Smooth muscle cell (in vitro differentiated cells): ENCODE data around the gene FN1. TPM values are rescaled to one million over a fixed set of nuclear protein-coding genes. Genes with fewer than 3 reads are reported as not detected.

Experiments used
- DNase-seq: peaks from one replicate; lab custom pipeline; 2025; ENCODE audit not compliant: unreplicated experiment; lab: John Stamatoyannopoulos, UW
- H2AFZ ChIP-seq: fragments of 200-600 bp; sonication (generic); 2 replicates; pipeline ENCODE4 v1.6.0; 2016; ENCODE audit warnings: antibody characterized with exemption, low read depth, mild to moderate bottlenecking
- H3F3A ChIP-seq: fragments of 200-600 bp; sonication (generic); 2 replicates; pipeline ENCODE4 v1.6.0; 2017; ENCODE audit warnings: antibody characterized with exemption, low read depth
- H3K27ac ChIP-seq: fragments of 200-600 bp; sonication (generic); 2 replicates; pipeline ENCODE4 v1.5.1; 2016; ENCODE audit warnings: low read depth, mild to moderate bottlenecking
- H3K27me3 ChIP-seq: fragments of 200-600 bp; sonication (generic); 2 replicates; pipeline ENCODE4 v1.6.1; 2016; ENCODE audit warnings: low read depth, mild to moderate bottlenecking
- H3K36me3 ChIP-seq: fragments of 200-600 bp; sonication (generic); 2 replicates; pipeline ENCODE4 v1.5.1; 2016; ENCODE audit warnings: low read depth
- H3K4me1 ChIP-seq: fragments of 200-600 bp; sonication (generic); 2 replicates; pipeline ENCODE4 v1.5.1; 2016; ENCODE audit warnings: low read depth
- H3K4me2 ChIP-seq: fragments of 200-600 bp; sonication (generic); 2 replicates; pipeline ENCODE4 v1.6.0; 2016; ENCODE audit warnings: mild to moderate bottlenecking
- H3K4me3 ChIP-seq: fragments of 200-600 bp; sonication (generic); 2 replicates; pipeline ENCODE4 v1.5.1; 2016; ENCODE audit warnings: mild to moderate bottlenecking
- H3K79me2 ChIP-seq: fragments of 200-600 bp; sonication (generic); 2 replicates; pipeline ENCODE4 v1.6.0; 2016; ENCODE audit warnings: low read depth, mild to moderate bottlenecking
- H3K9ac ChIP-seq: fragments of 200-600 bp; sonication (generic); 2 replicates; pipeline ENCODE4 v1.6.0; 2016; ENCODE audit warnings: low read depth
- H3K9me3 ChIP-seq: fragments of 200-600 bp; sonication (generic); replicated peaks from 2 replicates; pipeline ENCODE4 v1.5.1; 2016; ENCODE audit warnings: low read depth
- H4K20me1 ChIP-seq: fragments of 200-600 bp; sonication (generic); 2 replicates; pipeline ENCODE4 v1.6.0; 2016; ENCODE audit warnings: low read depth
- WGBS: methylation state at CpG from one replicate; pipeline ENCODE4 v1.1.7; 2016; ENCODE audit warnings: low lambda C conversion rate; 5-methylcytosine and 5-hydroxymethylcytosine counted together
- polyA plus RNA-seq: library from polyadenylated mRNA; unstranded; fragments of >200 nt; fragmentation: Nextera tagmentation; extraction: Ambion mirVana; gene quantifications from 2 replicates; pipeline ENCODE4 v1.2.1, GENCODE V29; 2016
- total RNA-seq: library from RNA; depleted of rRNA; stranded (reverse); fragments of >200 nt; gene quantifications from 2 replicates; pipeline ENCODE4 v1.2.3, GENCODE V29; 2014
- TF ChIP-seq, protein P1 (sequence below): fragments of 200-600 bp; sonication (generic); IDR thresholded peaks from 2 replicates; pipeline ENCODE4 v1.5.1; 2017; ENCODE audit warnings: borderline replicate concordance, mild to moderate bottlenecking, antibody characterized with exemption; ENCODE audit not compliant: insufficient read depth, poor library complexity, severe bottlenecking

Gene FN1
- total and polyA plus RNA-seq, 2 experiments from 2014 or later, result 10,917 to 21,295 TPM

DNA sequence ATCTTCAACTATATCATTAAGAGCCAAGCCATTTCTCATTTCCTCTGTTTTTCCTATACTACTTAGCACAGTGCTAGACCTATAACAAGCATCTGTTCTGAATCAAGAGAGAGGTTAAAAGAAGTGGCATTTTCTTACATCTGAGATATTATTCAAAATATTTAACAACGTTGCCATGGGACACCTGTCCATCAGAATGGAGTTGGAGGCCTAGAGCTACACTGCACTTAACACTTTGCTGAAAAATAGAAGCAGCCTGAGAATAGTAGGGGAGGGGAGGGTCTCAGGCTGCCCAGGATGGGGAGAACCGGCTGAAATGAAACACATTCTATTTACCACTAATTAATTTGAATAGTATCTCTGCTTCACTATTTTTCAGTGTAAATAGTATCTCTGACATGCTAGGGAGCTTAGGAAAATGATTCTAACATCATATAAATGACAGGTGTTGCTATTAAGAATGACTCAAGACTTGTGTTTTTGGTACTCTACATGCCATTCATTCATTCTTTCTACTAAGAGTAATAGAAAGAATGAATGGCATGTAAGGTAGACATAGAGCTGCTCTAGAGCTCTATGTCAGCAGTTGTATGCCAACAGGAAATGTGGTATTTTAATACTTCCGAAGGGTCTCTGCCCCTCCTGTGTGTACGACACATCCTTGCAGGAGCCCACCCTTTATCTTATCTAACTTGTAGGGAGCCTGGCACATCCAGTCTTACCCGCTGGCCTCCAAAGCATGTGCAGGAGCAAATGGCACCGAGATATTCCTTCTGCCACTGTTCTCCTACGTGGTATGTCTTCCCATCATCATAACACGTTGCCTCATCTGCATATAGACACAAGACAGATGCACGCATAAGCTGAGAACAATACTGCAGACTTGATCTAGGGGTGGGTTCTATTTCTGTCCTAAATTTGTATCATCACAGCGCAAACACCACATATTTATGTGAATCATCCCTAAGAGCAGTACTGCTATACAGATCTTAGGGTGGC, 71.4 kb downstream of the FN1 start:
- no peak overlapping the region for H3K9ac ChIP-seq
- peaks cover 80% of the 10 kb centered on the region for H3K36me3 ChIP-seq
- peak overlapping the region; percentile 84 for H3K27ac ChIP-seq
- no peaks in the 10 kb centered on the region for H3K9me3 ChIP-seq
- no peak overlapping the region for H3K4me2 ChIP-seq
- TF ChIP-seq, protein P1, sequence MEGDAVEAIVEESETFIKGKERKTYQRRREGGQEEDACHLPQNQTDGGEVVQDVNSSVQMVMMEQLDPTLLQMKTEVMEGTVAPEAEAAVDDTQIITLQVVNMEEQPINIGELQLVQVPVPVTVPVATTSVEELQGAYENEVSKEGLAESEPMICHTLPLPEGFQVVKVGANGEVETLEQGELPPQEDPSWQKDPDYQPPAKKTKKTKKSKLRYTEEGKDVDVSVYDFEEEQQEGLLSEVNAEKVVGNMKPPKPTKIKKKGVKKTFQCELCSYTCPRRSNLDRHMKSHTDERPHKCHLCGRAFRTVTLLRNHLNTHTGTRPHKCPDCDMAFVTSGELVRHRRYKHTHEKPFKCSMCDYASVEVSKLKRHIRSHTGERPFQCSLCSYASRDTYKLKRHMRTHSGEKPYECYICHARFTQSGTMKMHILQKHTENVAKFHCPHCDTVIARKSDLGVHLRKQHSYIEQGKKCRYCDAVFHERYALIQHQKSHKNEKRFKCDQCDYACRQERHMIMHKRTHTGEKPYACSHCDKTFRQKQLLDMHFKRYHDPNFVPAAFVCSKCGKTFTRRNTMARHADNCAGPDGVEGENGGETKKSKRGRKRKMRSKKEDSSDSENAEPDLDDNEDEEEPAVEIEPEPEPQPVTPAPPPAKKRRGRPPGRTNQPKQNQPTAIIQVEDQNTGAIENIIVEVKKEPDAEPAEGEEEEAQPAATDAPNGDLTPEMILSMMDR, result no peak
- WGBS, result 92% methylated on average over 10 of the region's 10 CpGs
- H3K79me2 ChIP-seq, result peaks cover under 1% of the 10 kb centered on the region
- no peak overlapping the region for H2AFZ ChIP-seq
- no peak for DNase-seq
- H4K20me1 ChIP-seq, result peaks cover 100% of the 10 kb centered on the region
- H3K4me1 ChIP-seq, result no peaks in the 10 kb centered on the region
- no peaks in the 10 kb centered on the region for H3K27me3 ChIP-seq
- H3K4me3 ChIP-seq, result no peak overlapping the region
- peaks cover 95% of the 10 kb centered on the region for H3F3A ChIP-seq

DNA sequence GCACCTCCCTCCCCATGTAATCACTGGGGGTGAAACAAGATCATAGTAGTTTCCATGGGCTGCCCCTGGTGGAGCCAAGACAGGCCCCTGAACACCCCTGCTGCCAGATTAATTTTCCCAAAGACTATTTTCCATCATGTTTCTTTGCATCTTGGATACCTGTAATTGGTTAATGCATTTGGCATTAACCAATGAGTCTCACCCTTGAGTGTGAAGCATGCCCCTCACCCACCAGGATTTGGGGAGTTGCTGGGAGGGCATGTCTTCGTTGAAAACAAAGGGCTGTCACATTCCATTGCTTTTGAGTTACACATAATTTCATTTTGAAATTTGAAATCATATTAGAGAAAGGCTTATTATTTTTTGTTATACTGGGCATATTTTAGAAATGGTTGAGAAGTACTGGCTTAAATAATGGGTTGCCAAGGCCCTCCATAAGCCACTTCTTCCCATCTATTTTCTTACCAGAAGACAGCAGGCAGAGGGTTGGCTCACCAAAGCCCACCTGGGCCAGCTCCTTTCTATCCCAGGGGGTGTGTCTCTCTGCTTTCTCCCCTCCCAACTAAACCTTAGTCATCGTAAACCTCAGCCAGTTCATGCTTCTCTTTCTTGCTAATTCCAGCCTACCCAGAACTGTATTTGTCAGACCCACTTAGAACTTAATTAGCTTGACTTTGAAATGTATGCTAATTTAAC, 72.3 kb downstream of the FN1 start:
- no peak overlapping the region for H3K4me3 ChIP-seq
- H3K9me3 ChIP-seq, result no peaks in the 10 kb centered on the region
- H3K4me2 ChIP-seq, result no peak overlapping the region
- peak overlapping the region; percentile 84 for H3K27ac ChIP-seq
- H3K27me3 ChIP-seq, result no peaks in the 10 kb centered on the region
- no peak overlapping the region for H2AFZ ChIP-seq
- 69% methylated on average over 2 of the region's 2 CpGs for WGBS
- TF ChIP-seq, protein P1, result no peak
- H3K9ac ChIP-seq, result no peak overlapping the region
- H3K79me2 ChIP-seq, result no peaks in the 10 kb centered on the region
- H3K36me3 ChIP-seq, result peaks cover 74% of the 10 kb centered on the region
- no peaks in the 10 kb centered on the region for H3K4me1 ChIP-seq
- DNase-seq, result no peak
- peaks cover 91% of the 10 kb centered on the region for H3F3A ChIP-seq
- H4K20me1 ChIP-seq, result peaks cover 100% of the 10 kb centered on the region

DNA sequence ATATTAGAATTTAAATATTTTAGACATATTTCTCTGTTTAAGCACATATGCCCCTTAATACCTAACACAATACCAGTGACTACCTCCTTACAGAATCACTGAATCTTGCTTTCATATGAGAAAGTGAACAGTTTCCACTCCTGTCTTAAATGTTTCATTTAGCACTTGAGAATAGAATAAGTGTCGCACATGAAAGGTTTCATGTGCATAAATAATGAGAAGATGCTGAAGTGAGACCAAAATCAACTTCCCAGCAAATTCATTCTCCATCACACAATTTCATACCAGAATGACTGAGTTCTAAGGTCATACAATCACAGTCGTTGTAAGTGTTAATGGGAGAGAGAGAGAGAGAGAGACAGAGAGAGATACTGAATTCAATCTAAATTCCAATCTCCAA, 72.8 kb downstream of the FN1 start:
- DNase-seq, result no peak
- TF ChIP-seq, protein P1, result no peak
- Histone ChIP-seq H3K9me3 (no peaks in the 10 kb centered on the region), H3K4me2 (no peak overlapping the region), H3K4me1 (no peaks in the 10 kb centered on the region), H3K36me3 (peaks cover 69% of the 10 kb centered on the region), H2AFZ (no peak overlapping the region), H3F3A (peaks cover 85% of the 10 kb centered on the region), H3K79me2 (no peaks in the 10 kb centered on the region), H3K9ac (no peak overlapping the region), H3K27ac (peak overlapping the region; percentile 84), H4K20me1 (peaks cover 100% of the 10 kb centered on the region), H3K27me3 (no peaks in the 10 kb centered on the region), H3K4me3 (no peak overlapping the region)
- 86% methylated on average over 2 of the region's 2 CpGs for WGBS
